Astrocyte of the cerebellum (primary cell): ENCODE data around the gene RSRC1.
A peak's percentile ranks its signal among the peaks of the same experiment; 100 is the strongest.

ENCODE experiments used
- DNase-seq: peaks from one replicate; pipeline ENCODE4 v3.0.0-alpha.2; 2011; ENCODE audit warnings: low read depth
- H3K4me3 ChIP-seq: 2 replicates; pipeline ENCODE4 v1.5.1; 2011; ENCODE audit warnings: mild to moderate bottlenecking, low read depth, low read length, moderate library complexity
- CTCF ChIP-seq: IDR thresholded peaks from 2 replicates; pipeline ENCODE4 v1.5.1; 2012; ENCODE audit warnings: low read length, low read depth, moderate library complexity, mild to moderate bottlenecking; ENCODE audit errors: missing control alignments
- in situ Hi-C: cut with HindIII; loops from 2 replicates; pipeline ENCODE4 v1.10.0; 2017; ENCODE audit warnings: low sequenced_read_pairs

The RSRC1 gene

GRCh38 chr3:158430968-158431367, 321.1 kb downstream of the RSRC1 start:
- H3K4me3 ChIP-seq = no peak overlapping the region
- in situ Hi-C loops = no loop called here
- no peak for DNase-seq
- TF ChIP-seq CTCF = no peak

- H3K4me3 ChIP-seq = no peak overlapping the region
- in situ Hi-C loops = no loop called here
- no peak for TF ChIP-seq CTCF
- DNase-seq = no peak
Observed at GRCh38 chr3:158431829-158432228, 321.9 kb downstream of the RSRC1 start.

DNA sequence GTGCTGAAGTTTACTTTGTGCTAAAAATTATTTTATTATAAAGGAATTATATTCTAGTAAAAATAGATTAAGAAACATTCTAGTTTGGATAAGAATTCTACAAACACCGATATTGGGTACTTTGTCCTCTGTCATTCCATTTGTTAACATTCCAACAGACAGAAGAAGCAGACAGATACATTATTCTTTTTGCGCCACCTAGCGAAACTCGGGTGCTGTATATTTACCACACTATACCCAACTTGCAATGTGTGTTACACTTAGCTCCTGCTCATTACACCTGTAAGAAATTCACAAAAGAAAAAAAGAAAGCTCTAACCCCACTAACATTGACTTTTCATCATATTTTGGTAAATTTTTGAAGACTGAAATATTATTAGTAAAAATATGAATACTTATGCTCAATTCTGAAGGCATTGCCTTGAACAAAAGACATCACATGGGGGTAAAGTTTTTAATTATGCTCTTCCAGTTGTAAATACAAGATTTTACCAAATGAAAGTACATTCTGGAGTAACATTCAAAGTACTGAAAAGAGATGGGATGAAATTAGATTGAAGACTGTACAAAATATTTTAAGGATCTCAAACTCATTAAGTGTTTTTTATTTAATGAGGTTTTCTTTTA, 324.6 kb downstream of the RSRC1 start:
- no peak overlapping the region for H3K4me3 ChIP-seq
- DNase-seq = peak; percentile 38
- TF ChIP-seq CTCF = peak; percentile 68
- in situ Hi-C loops = no loop called here

GRCh38 chr3:158443632-158444031, 333.7 kb downstream of the RSRC1 start:
- in situ Hi-C loops = no loop called here
- H3K4me3 ChIP-seq = no peak overlapping the region
- no peak for DNase-seq
- TF ChIP-seq CTCF = no peak

- in situ Hi-C loops = no loop called here
- TF ChIP-seq CTCF = no peak
- no peak for DNase-seq
Observed at GRCh38 chr3:158447408-158447807, 337.5 kb downstream of the RSRC1 start.

GRCh38 chr3:158451405-158452055, 341.6 kb downstream of the RSRC1 start:
- DNase-seq = no peak
- in situ Hi-C loops = no loop called here
- no peak overlapping the region for H3K4me3 ChIP-seq
- TF ChIP-seq CTCF = no peak

More at GRCh38 chr3:158447408-158447807, 337.5 kb downstream of the RSRC1 start:
- H3K4me3 ChIP-seq = no peak overlapping the region
